ENCODE measurements around the gene TSPAN32.

The TSPAN32 gene

GRCh38 chr11:2289350-2289749, 12.5 kb upstream of the TSPAN32 start:
- H3K27ac ChIP-seq (ENCODE audit: low read depth, low read length), result no peak overlapping the region
- no peak overlapping the region for H3K4me3 ChIP-seq (ENCODE audit: low read depth in 1 of 2, low read length in 2 of 2)
- no peak overlapping the region for H3K9ac ChIP-seq (ENCODE audit: low read depth in 1 of 2, low read length in 2 of 2)
- no peaks in the 10 kb centered on the region for H3K9me3 ChIP-seq (ENCODE audit: control insufficient read depth in 1 of 2, low read length in 2 of 2)
- H3K27me3 ChIP-seq (ENCODE audit: control insufficient read depth in 1 of 2, insufficient read depth in 2 of 2, low read length in 2 of 2), result peaks cover 3 to 4% of the 10 kb centered on the region in 2 donors
- no peaks in the 10 kb centered on the region for H3K4me1 ChIP-seq (ENCODE audit: control insufficient read depth in 1 of 2, insufficient read depth in 2 of 2, low read length in 2 of 2)
- H3K36me3 ChIP-seq (ENCODE audit: control insufficient read depth in 1 of 2, insufficient read depth in 2 of 2, low read length in 2 of 2), result no peaks in the 10 kb centered on the region

- Histone ChIP-seq H3K4me3 (ENCODE audit: low read depth in 1 of 2, low read length in 2 of 2) (no peak overlapping the region), H3K4me1 (ENCODE audit: control insufficient read depth in 1 of 2, insufficient read depth in 2 of 2, low read length in 2 of 2) (no peaks in the 10 kb centered on the region), H3K27ac (ENCODE audit: low read depth, low read length) (no peak overlapping the region), H3K9ac (ENCODE audit: low read depth in 1 of 2, low read length in 2 of 2) (no peak overlapping the region), H3K27me3 (ENCODE audit: control insufficient read depth in 1 of 2, insufficient read depth in 2 of 2, low read length in 2 of 2) (peaks cover 3 to 4% of the 10 kb centered on the region in 2 donors), H3K36me3 (ENCODE audit: control insufficient read depth in 1 of 2, insufficient read depth in 2 of 2, low read length in 2 of 2) (no peaks in the 10 kb centered on the region), H3K9me3 (ENCODE audit: control insufficient read depth in 1 of 2, low read length in 2 of 2) (no peaks in the 10 kb centered on the region)
Observed at GRCh38 chr11:2289859-2290258, 12.0 kb upstream of the TSPAN32 start.

GRCh38 chr11:2290351-2290841, 11.4 kb upstream of the TSPAN32 start:
- H3K27me3 ChIP-seq (ENCODE audit: control insufficient read depth in 1 of 2, insufficient read depth in 2 of 2, low read length in 2 of 2), result peaks cover 3 to 4% of the 10 kb centered on the region in 2 donors
- no peak overlapping the region for H3K27ac ChIP-seq (ENCODE audit: low read depth, low read length)
- no peaks in the 10 kb centered on the region for H3K4me1 ChIP-seq (ENCODE audit: control insufficient read depth in 1 of 2, insufficient read depth in 2 of 2, low read length in 2 of 2)
- no peaks in the 10 kb centered on the region for H3K9me3 ChIP-seq (ENCODE audit: control insufficient read depth in 1 of 2, low read length in 2 of 2)
- H3K9ac ChIP-seq (ENCODE audit: low read depth in 1 of 2, low read length in 2 of 2), result no peak overlapping the region
- H3K4me3 ChIP-seq (ENCODE audit: low read depth in 1 of 2, low read length in 2 of 2), result no peak overlapping the region
- no peaks in the 10 kb centered on the region for H3K36me3 ChIP-seq (ENCODE audit: control insufficient read depth in 1 of 2, insufficient read depth in 2 of 2, low read length in 2 of 2)

- Histone ChIP-seq H3K36me3 (ENCODE audit: control insufficient read depth in 1 of 2, insufficient read depth in 2 of 2, low read length in 2 of 2) (no peaks in the 10 kb centered on the region), H3K9ac (ENCODE audit: low read depth in 1 of 2, low read length in 2 of 2) (no peak overlapping the region), H3K9me3 (ENCODE audit: control insufficient read depth in 1 of 2, low read length in 2 of 2) (no peaks in the 10 kb centered on the region), H3K4me3 (ENCODE audit: low read depth in 1 of 2, low read length in 2 of 2) (no peak overlapping the region), H3K27ac (ENCODE audit: low read depth, low read length) (no peak overlapping the region), H3K4me1 (ENCODE audit: control insufficient read depth in 1 of 2, insufficient read depth in 2 of 2, low read length in 2 of 2) (no peaks in the 10 kb centered on the region), H3K27me3 (ENCODE audit: control insufficient read depth in 1 of 2, insufficient read depth in 2 of 2, low read length in 2 of 2) (peaks cover under 1 to 2% of the 10 kb centered on the region in 2 donors)
Observed at GRCh38 chr11:2293531-2293971, 8.3 kb upstream of the TSPAN32 start.

GRCh38 chr11:2293984-2294925, 7.6 kb upstream of the TSPAN32 start:
- Histone ChIP-seq H3K9me3 (ENCODE audit: control insufficient read depth in 1 of 2, low read length in 2 of 2) (no peaks in the 10 kb centered on the region), H3K4me3 (ENCODE audit: low read depth in 1 of 2, low read length in 2 of 2) (no peak overlapping the region), H3K27me3 (ENCODE audit: control insufficient read depth in 1 of 2, insufficient read depth in 2 of 2, low read length in 2 of 2) (no peaks in the 10 kb centered on the region), H3K36me3 (ENCODE audit: control insufficient read depth in 1 of 2, insufficient read depth in 2 of 2, low read length in 2 of 2) (no peaks in the 10 kb centered on the region), H3K4me1 (ENCODE audit: control insufficient read depth in 1 of 2, insufficient read depth in 2 of 2, low read length in 2 of 2) (no peaks in the 10 kb centered on the region), H3K9ac (ENCODE audit: low read depth in 1 of 2, low read length in 2 of 2) (no peak overlapping the region), H3K27ac (ENCODE audit: low read depth, low read length) (no peak overlapping the region)

- Histone ChIP-seq H3K36me3 (ENCODE audit: control insufficient read depth in 1 of 2, insufficient read depth in 2 of 2, low read length in 2 of 2) (no peaks in the 10 kb centered on the region), H3K4me3 (ENCODE audit: low read depth in 1 of 2, low read length in 2 of 2) (no peak overlapping the region), H3K9ac (ENCODE audit: low read depth in 1 of 2, low read length in 2 of 2) (no peak overlapping the region), H3K27me3 (ENCODE audit: control insufficient read depth in 1 of 2, insufficient read depth in 2 of 2, low read length in 2 of 2) (no peaks in the 10 kb centered on the region), H3K27ac (ENCODE audit: low read depth, low read length) (no peak overlapping the region), H3K4me1 (ENCODE audit: control insufficient read depth in 1 of 2, insufficient read depth in 2 of 2, low read length in 2 of 2) (no peaks in the 10 kb centered on the region), H3K9me3 (ENCODE audit: control insufficient read depth in 1 of 2, low read length in 2 of 2) (no peaks in the 10 kb centered on the region)
Observed at GRCh38 chr11:2294926-2295290, 6.9 kb upstream of the TSPAN32 start.

GRCh38 chr11:2295971-2296912, 5.6 kb upstream of the TSPAN32 start:
- Histone ChIP-seq H3K27me3 (ENCODE audit: control insufficient read depth in 1 of 2, insufficient read depth in 2 of 2, low read length in 2 of 2) (no peaks in the 10 kb centered on the region), H3K27ac (ENCODE audit: low read depth, low read length) (no peak overlapping the region), H3K36me3 (ENCODE audit: control insufficient read depth in 1 of 2, insufficient read depth in 2 of 2, low read length in 2 of 2) (no peaks in the 10 kb centered on the region), H3K4me1 (ENCODE audit: control insufficient read depth in 1 of 2, insufficient read depth in 2 of 2, low read length in 2 of 2) (no peaks in the 10 kb centered on the region), H3K9me3 (ENCODE audit: control insufficient read depth in 1 of 2, low read length in 2 of 2) (no peaks in the 10 kb centered on the region), H3K9ac (ENCODE audit: low read depth in 1 of 2, low read length in 2 of 2) (no peak overlapping the region), H3K4me3 (ENCODE audit: low read depth in 1 of 2, low read length in 2 of 2) (no peak overlapping the region)

GRCh38 chr11:2296913-2297622, 4.7 kb upstream of the TSPAN32 start:
- no peaks in the 10 kb centered on the region for H3K4me1 ChIP-seq (ENCODE audit: control insufficient read depth in 1 of 2, insufficient read depth in 2 of 2, low read length in 2 of 2)
- H3K27me3 ChIP-seq (ENCODE audit: control insufficient read depth in 1 of 2, insufficient read depth in 2 of 2, low read length in 2 of 2), result no peaks in the 10 kb centered on the region
- no peak overlapping the region for H3K4me3 ChIP-seq (ENCODE audit: low read depth in 1 of 2, low read length in 2 of 2)
- no peaks in the 10 kb centered on the region for H3K9me3 ChIP-seq (ENCODE audit: control insufficient read depth in 1 of 2, low read length in 2 of 2)
- no peak overlapping the region for H3K9ac ChIP-seq (ENCODE audit: low read depth in 1 of 2, low read length in 2 of 2)
- no peaks in the 10 kb centered on the region for H3K36me3 ChIP-seq (ENCODE audit: control insufficient read depth in 1 of 2, insufficient read depth in 2 of 2, low read length in 2 of 2)
- H3K27ac ChIP-seq (ENCODE audit: low read depth, low read length), result no peak overlapping the region

GRCh38 chr11:2297623-2298030, 4.2 kb upstream of the TSPAN32 start:
- H3K4me3 ChIP-seq (ENCODE audit: low read depth in 1 of 2, low read length in 2 of 2), result no peak overlapping the region
- H3K27me3 ChIP-seq (ENCODE audit: control insufficient read depth in 1 of 2, insufficient read depth in 2 of 2, low read length in 2 of 2), result no peaks in the 10 kb centered on the region
- H3K36me3 ChIP-seq (ENCODE audit: control insufficient read depth in 1 of 2, insufficient read depth in 2 of 2, low read length in 2 of 2), result no peaks in the 10 kb centered on the region

More at GRCh38 chr11:2297623-2298030, 4.2 kb upstream of the TSPAN32 start:
- Histone ChIP-seq H3K4me1 (ENCODE audit: control insufficient read depth in 1 of 2, insufficient read depth in 2 of 2, low read length in 2 of 2) (peaks cover 0 to 4% of the 10 kb centered on the region in 2 donors), H3K9me3 (ENCODE audit: control insufficient read depth in 1 of 2, low read length in 2 of 2) (no peaks in the 10 kb centered on the region), H3K9ac (ENCODE audit: low read depth in 1 of 2, low read length in 2 of 2) (no peak overlapping the region), H3K27ac (ENCODE audit: low read depth, low read length) (no peak overlapping the region)

Data from duodenal mucosa (tissue), 2 donors.